ENCODE results near the gene ADARB1.

GRCh38 chr21:45074818-45075595 lies 627 bp downstream of the ADARB1 start:
- TF ChIP-seq CTCF (conservative IDR thresholded peaks at IDR 0.05; ENCODE audit: low read depth, low read length) (no peak), EZH2 (IDR thresholded peaks at IDR 0.05; ENCODE audit: low read length, unreplicated experiment) (no peak), EZH2phosphoT487 (IDR thresholded peaks at IDR 0.05; ENCODE audit: borderline replicate concordance, low read length) (no peak)

Data from PC-3 (cell line).